NB4 (cell line): Measurements from ENCODE around the gene SMARCA2.

ENCODE experiments used
- TF ChIP-seq, protein P1 (sequence below): IDR thresholded peaks from 2 replicates; pipeline ENCODE4 v1.6.1; 2011; ENCODE audit warnings: low read depth, low read length
- TF ChIP-seq, protein P2 (sequence below): IDR thresholded peaks from one replicate; pipeline ENCODE4 v1.5.1; 2012; ENCODE audit warnings: low read depth, low read length

DNA sequence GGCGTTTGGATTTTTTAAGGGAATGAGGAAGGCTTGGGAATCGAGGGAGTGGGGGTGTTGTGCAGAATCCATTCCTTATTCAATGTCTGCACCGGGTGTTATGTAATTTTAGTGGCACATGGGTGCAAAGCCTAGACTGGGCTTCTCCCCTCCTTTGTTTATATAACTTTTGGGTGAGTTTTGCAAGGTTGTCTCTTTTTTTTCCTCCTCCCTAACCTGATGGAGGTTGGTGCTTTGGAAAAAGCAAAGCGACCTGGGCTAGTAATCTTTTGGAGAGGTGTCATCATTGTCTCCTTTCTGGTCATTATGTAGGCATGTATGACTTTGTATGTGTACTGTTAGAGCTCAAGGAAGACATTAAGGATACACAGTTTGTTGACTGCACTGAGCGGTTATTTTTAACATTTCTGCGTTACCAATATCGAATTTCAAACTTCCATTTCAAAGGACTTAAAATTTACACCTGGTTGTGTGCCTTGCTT lies 3.1 kb downstream of the SMARCA2 start:
- TF ChIP-seq, protein P1, sequence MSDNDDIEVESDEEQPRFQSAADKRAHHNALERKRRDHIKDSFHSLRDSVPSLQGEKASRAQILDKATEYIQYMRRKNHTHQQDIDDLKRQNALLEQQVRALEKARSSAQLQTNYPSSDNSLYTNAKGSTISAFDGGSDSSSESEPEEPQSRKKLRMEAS = peak; percentile 73; the same call in 1 of the 2 replicates
- TF ChIP-seq, protein P2, sequence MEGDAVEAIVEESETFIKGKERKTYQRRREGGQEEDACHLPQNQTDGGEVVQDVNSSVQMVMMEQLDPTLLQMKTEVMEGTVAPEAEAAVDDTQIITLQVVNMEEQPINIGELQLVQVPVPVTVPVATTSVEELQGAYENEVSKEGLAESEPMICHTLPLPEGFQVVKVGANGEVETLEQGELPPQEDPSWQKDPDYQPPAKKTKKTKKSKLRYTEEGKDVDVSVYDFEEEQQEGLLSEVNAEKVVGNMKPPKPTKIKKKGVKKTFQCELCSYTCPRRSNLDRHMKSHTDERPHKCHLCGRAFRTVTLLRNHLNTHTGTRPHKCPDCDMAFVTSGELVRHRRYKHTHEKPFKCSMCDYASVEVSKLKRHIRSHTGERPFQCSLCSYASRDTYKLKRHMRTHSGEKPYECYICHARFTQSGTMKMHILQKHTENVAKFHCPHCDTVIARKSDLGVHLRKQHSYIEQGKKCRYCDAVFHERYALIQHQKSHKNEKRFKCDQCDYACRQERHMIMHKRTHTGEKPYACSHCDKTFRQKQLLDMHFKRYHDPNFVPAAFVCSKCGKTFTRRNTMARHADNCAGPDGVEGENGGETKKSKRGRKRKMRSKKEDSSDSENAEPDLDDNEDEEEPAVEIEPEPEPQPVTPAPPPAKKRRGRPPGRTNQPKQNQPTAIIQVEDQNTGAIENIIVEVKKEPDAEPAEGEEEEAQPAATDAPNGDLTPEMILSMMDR = no peak
